ENCODE results near the gene PNISR. TPM values are rescaled to one million over a fixed set of nuclear protein-coding genes. Genes with fewer than 3 reads are reported as not detected.

PNISR gene
- total RNA-seq, 2 donors from 2014 or later: 162 to 257 TPM

GRCh38 chr6:99359800-99360199 lies 65.3 kb downstream of the PNISR start:
- Mint-ChIP-seq H3K27ac (no peak overlapping the region), H3K9me3 (no peaks in the 10 kb centered on the region), H3K36me3 (no peaks in the 10 kb centered on the region)
- DNase-seq (ENCODE audit: low spot score in 2 of 2) (no peak), ATAC-seq (no peak)

- DNase-seq (ENCODE audit: low spot score in 2 of 2) (no peak), ATAC-seq (no peak)
- Mint-ChIP-seq H3K36me3 (no peaks in the 10 kb centered on the region), H3K9me3 (no peaks in the 10 kb centered on the region), H3K27ac (peak overlapping the region in 1 of 2 donors; percentile 30)
Observed at GRCh38 chr6:99356641-99357040, 68.5 kb downstream of the PNISR start.

DNA sequence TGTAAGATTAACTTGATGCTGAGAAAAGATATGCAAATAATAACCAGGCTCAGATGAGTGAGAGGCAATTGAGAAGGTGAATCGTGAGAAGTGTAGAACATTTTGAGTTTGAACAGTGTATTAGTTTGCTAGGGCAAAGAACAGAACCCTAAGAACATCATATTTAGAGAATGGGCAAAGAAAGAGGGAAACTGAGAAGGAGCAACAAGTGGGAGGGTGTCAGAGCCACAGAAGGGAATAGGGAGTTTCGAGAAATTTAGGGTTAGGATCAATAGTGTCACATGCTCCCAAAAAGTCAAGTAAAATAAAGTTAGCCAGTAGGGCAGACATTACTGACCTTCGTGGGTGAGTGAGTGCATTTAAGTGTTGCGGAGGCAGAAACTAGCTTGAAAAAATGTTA lies 70.1 kb downstream of the PNISR start:
- ATAC-seq (no peak), DNase-seq (ENCODE audit: low spot score in 2 of 2) (no peak)
- no peak overlapping the region for H3K27ac Mint-ChIP-seq
- no peaks in the 10 kb centered on the region for H3K9me3 Mint-ChIP-seq
- H3K36me3 Mint-ChIP-seq: no peaks in the 10 kb centered on the region

- no peaks in the 10 kb centered on the region for H3K9me3 Mint-ChIP-seq
- no peaks in the 10 kb centered on the region for H3K36me3 Mint-ChIP-seq
- no peak overlapping the region for H3K27ac Mint-ChIP-seq
- no peak for DNase-seq (ENCODE audit: low spot score in 2 of 2)
- ATAC-seq: no peak
Observed at GRCh38 chr6:99353126-99353525, 72.0 kb downstream of the PNISR start.

- H3K9me3 Mint-ChIP-seq: no peaks in the 10 kb centered on the region
- no peaks in the 10 kb centered on the region for H3K36me3 Mint-ChIP-seq
- H3K27ac Mint-ChIP-seq: no peak overlapping the region
- ATAC-seq: no peak
- DNase-seq (ENCODE audit: low spot score in 2 of 2): no peak
Observed at GRCh38 chr6:99350573-99350972, 74.5 kb downstream of the PNISR start.

DNA sequence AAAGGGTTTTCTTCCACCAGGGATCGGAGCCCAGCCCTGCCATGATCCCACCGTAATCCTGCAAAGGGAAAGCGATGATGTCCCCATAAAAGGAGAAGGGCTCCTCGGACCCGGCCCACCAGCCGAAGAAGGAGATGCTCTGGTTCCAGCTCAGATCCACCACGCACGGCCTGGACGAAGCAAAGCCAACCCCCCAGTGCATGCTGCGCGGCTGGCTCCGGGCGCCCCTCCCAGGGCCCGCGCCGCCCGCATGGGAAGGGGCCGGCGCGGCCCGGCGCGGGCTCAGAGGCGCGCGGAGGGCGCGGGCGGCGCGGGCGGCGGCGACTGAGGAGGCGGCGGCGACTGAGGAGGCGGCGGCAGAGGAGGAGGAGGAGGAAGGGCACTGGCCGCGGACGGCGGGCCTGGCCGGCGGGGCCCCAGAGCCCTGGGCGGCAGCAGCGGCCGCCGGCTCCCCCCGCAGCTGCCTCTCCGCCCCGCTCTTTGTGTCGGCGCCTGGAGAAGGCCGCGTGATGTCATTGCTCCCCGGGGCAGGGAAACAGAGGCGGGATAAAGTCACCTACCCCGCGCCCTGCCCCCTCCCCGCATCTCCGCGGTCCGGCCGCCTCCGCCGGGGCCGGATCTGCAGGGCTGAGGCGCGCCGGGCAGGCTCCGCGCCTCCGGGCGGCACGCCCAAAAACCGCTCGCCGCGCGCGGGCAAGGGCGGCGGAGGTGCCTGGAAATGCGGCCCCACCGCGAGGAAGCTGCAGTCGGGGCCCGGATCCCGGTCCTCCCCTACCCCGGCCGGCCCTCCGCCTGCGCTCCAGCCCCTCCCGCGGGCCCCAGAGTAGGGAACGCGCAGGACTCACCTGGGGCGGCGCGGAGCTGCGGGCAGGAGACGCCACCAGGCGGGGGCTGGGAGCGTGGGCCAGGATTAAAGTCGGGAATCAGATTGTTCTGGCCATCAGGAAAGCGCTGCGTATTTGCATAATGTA lies 75.7 kb downstream of the PNISR start, which contains the start of gene FAXC:
Gene FAXC, minus strand, starts transcription at position 504 of the 971 bp plus-strand sequence. Its CDS starts 302 bp downstream, at position 202.
- Mint-ChIP-seq H3K27ac (no peak within 1 kb of the TSS), H3K9me3 (no peaks in the 10 kb centered on the region), H3K36me3 (no peaks in the 10 kb centered on the region)
- DNase-seq (ENCODE audit: low spot score in 2 of 2) (peak in 1 of 2 donors; percentile 22), ATAC-seq (peak; percentile 56 to 66)

GRCh38 chr6:99348288-99349170 lies 76.6 kb downstream of the PNISR start:
- no peak for DNase-seq (ENCODE audit: low spot score in 2 of 2)
- Mint-ChIP-seq H3K27ac (no peak overlapping the region), H3K36me3 (no peaks in the 10 kb centered on the region), H3K9me3 (no peaks in the 10 kb centered on the region)
- no peak for ATAC-seq

Other genes starting within 250 kb of the PNISR start
- not detected for gene FAXC, start 75.6 kb downstream of the PNISR start, total RNA-seq
- gene COQ3, start 31.1 kb downstream of the PNISR start, total RNA-seq: 10 to 100 TPM in 1 of 2 donors, 1 to 10 TPM in 1; 3.0 to 14.1 TPM
- 10 to 100 TPM; 10.9 to 13.4 TPM for gene USP45, start 90.1 kb upstream of the PNISR start, total RNA-seq
- gene CCNC, start 143.4 kb upstream of the PNISR start, total RNA-seq: 10 to 100 TPM; 35.2 to 63.6 TPM
- gene PRDM13, start 181.5 kb upstream of the PNISR start, total RNA-seq: not detected

Data from activated naive CD4-positive, alpha-beta T cell treated with anti-CD3 and anti-CD28 coated beads, Interleukin-2, amount 50 U/mL, for 72 hours (primary cell).